ENCODE results near the gene KLF6.

DNA sequence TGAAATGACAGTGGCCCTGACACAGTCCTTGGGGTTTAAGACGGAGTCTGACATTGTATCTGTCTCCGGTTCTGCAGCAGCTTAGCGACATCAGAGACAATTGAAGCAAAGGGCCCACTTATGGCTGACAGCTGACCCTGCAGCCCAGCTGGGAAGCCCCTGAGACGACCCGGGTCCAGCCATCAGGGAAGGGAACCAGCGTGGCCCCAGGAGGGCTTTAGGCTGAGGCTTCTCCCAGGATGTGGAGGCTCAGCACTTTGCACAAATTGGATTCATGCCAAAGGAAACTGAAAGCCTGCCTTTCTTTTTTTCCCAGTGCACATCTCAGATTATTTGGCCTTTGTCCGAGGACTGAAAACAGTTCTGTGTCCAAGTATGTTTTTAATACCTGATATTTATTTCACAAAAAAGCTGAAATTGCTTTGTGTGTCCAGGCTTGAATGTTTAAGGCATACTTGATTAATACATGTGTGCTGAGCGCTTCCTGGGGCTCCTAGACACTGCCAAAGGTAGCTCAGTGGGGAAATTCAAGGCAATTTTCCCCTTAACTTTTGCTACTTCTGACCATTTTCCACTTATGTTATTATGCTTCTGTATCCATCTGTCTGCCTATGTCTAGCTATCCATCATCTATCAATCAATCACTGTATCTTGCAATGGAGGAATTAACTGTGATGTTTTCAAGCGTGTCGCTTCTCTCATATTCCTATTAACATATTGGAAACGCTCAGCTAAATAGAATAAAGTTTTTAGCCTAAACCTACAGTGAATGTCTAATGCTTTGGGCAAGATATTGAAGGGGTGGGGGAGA lies 34.8 kb downstream of the KLF6 start:
- TF ChIP-seq, protein P1, sequence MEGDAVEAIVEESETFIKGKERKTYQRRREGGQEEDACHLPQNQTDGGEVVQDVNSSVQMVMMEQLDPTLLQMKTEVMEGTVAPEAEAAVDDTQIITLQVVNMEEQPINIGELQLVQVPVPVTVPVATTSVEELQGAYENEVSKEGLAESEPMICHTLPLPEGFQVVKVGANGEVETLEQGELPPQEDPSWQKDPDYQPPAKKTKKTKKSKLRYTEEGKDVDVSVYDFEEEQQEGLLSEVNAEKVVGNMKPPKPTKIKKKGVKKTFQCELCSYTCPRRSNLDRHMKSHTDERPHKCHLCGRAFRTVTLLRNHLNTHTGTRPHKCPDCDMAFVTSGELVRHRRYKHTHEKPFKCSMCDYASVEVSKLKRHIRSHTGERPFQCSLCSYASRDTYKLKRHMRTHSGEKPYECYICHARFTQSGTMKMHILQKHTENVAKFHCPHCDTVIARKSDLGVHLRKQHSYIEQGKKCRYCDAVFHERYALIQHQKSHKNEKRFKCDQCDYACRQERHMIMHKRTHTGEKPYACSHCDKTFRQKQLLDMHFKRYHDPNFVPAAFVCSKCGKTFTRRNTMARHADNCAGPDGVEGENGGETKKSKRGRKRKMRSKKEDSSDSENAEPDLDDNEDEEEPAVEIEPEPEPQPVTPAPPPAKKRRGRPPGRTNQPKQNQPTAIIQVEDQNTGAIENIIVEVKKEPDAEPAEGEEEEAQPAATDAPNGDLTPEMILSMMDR (IDR thresholded peaks at IDR 0.05 in 4 of 5, conservative IDR thresholded peaks at IDR 0.05 in 1 of 5) = no peak
- no peak for TF ChIP-seq POLR2A (IDR thresholded peaks at IDR 0.05)

All from gastrocnemius medialis (tissue), 4 donors.